Measurements from ENCODE around the gene TPRX2.

- TF ChIP-seq CTCF (conservative IDR thresholded peaks at IDR 0.05) (no peak), ZFX (IDR thresholded peaks at IDR 0.05) (no peak)
Observed at GRCh38 chr19:47861630-47862029, 2.6 kb downstream of the TPRX2 start.
